IgD-negative memory B cell (primary cell): Measurements from ENCODE around the gene CNNM1. TPM values are rescaled to one million over a fixed set of nuclear protein-coding genes. Genes with fewer than 3 reads are reported as not detected.

ENCODE experiments used
- H3K27ac Mint-ChIP-seq, 3 donors: one replicate each; pipeline ENCODE4 v1.8.0; 2020 to 2022; ENCODE audit warnings: mild to moderate bottlenecking in 3 of 3, mixed read lengths in 3 of 3, moderate library complexity in 1 of 3
- H3K27me3 Mint-ChIP-seq: one replicate; pipeline ENCODE4 v1.8.0; 2021; ENCODE audit warnings: mixed read lengths
- H3K36me3 Mint-ChIP-seq: one replicate; pipeline ENCODE4 v1.8.0; 2020; ENCODE audit warnings: mild to moderate bottlenecking, mixed read lengths
- H3K4me1 Mint-ChIP-seq, 3 donors: one replicate each; pipeline ENCODE4 v1.8.0; 2020 to 2022; ENCODE audit warnings: mixed read lengths in 3 of 3, mild to moderate bottlenecking in 1 of 3
- H3K4me3 Mint-ChIP-seq, 4 donors: one replicate each; pipeline ENCODE4 v1.8.0; 2020 to 2022; ENCODE audit warnings: mild to moderate bottlenecking in 4 of 4, mixed read lengths in 4 of 4, moderate library complexity in 3 of 4
- H3K9me3 Mint-ChIP-seq, 3 donors: one replicate each; pipeline ENCODE4 v1.8.0; 2020 to 2021; ENCODE audit warnings: mixed read lengths in 3 of 3, mild to moderate bottlenecking in 1 of 3
- polyA plus RNA-seq: library from polyadenylated mRNA; unstranded; fragments of 300-500 nt; fragmentation: Illumina TruSeq; gene quantifications from one replicate; pipeline ENCODE4 v1.2.3, GENCODE V29; 2021

Gene CNNM1
- polyA plus RNA-seq, 1 donor from 2014 or later: not detected

- Mint-ChIP-seq H3K4me1 (peaks cover 13 to 26% (median 21%) of the 10 kb centered on the region in 3 donors), H3K4me3 (peak overlapping the region; percentile 83 to 99 (median 96)), H3K27ac (peak overlapping the region; percentile 25 to 97 (median 90)), H3K36me3 (peaks cover 1% of the 10 kb centered on the region), H3K27me3 (no peaks in the 10 kb centered on the region), H3K9me3 (no peaks in the 10 kb centered on the region)
Observed at GRCh38 chr10:99430116-99430450, 100.9 kb downstream of the CNNM1 start.

- Mint-ChIP-seq H3K36me3 (peaks cover 1% of the 10 kb centered on the region), H3K27ac (peak within 1 kb of the TSS; percentile 25 to 97 (median 90)), H3K4me1 (peaks cover 13 to 25% (median 21%) of the 10 kb centered on the region in 3 donors), H3K27me3 (no peaks in the 10 kb centered on the region), H3K4me3 (peak within 1 kb of the TSS; percentile 83 to 99 (median 96)), H3K9me3 (no peaks in the 10 kb centered on the region)
Observed at GRCh38 chr10:99430451-99431189, 101.5 kb downstream of the CNNM1 start, which contains the start of gene GOT1. Gene GOT1 (minus strand): TSS chr10:99430624. CDS start chr10:99430565, 59 bp downstream.

- Mint-ChIP-seq H3K4me3 (peak overlapping the region; percentile 83 to 99 (median 96)), H3K36me3 (no peaks in the 10 kb centered on the region), H3K4me1 (peaks cover 13 to 27% (median 24%) of the 10 kb centered on the region in 3 donors)
Observed at GRCh38 chr10:99431190-99431760, 102.1 kb downstream of the CNNM1 start.

GRCh38 chr10:99432047-99432446 is 102.9 kb downstream of the CNNM1 start:
- Mint-ChIP-seq H3K27ac (peak overlapping the region in 1 of 3 donors; percentile 71), H3K9me3 (no peaks in the 10 kb centered on the region), H3K27me3 (no peaks in the 10 kb centered on the region), H3K36me3 (no peaks in the 10 kb centered on the region), H3K4me1 (peaks cover 13 to 25% (median 24%) of the 10 kb centered on the region in 3 donors), H3K4me3 (peak overlapping the region; percentile 74 to 99 (median 87))

More at GRCh38 chr10:99431190-99431760, 102.1 kb downstream of the CNNM1 start:
- Mint-ChIP-seq H3K27ac (peak overlapping the region; percentile 25 to 97 (median 90)), H3K9me3 (no peaks in the 10 kb centered on the region), H3K27me3 (no peaks in the 10 kb centered on the region)

- H3K36me3 Mint-ChIP-seq: no peaks in the 10 kb centered on the region
- no peaks in the 10 kb centered on the region for H3K27me3 Mint-ChIP-seq
- no peak overlapping the region for H3K27ac Mint-ChIP-seq
- H3K9me3 Mint-ChIP-seq: no peaks in the 10 kb centered on the region
- peak overlapping the region in 1 of 4 donors; percentile 51 for H3K4me3 Mint-ChIP-seq
- H3K4me1 Mint-ChIP-seq: peaks cover 10 to 25% (median 24%) of the 10 kb centered on the region in 3 donors
Observed at GRCh38 chr10:99432881-99433280, 103.7 kb downstream of the CNNM1 start.

DNA sequence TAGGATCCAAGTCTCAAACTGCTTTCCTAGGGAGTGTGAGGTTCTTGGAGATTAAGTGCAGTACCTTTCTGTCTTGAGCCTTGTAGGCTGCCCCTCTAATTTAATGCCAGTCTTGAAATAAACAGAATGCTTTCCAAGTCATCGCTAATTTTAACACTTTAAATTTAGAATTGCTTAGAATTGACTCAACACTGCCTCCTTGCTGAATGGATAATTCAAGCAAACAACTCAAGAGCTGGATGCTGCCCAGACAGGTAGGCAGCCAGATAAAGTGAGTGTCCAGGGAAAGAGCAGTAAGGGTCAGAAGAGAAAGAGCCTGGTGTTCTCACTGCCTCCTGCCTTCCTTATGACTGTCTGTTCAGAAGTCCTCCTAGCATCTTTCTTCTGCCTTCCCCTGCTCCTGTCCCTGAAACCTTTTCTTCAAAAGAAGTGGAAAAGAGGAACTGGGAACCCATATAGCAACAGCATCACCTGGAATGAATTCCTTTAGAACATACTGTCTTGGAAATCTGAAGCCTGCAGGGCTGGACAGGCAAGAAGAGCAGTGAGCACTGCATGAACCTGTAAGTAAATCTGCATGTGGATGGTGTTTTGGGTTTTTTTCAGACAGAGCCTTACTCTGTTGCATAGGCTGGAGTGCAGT is 104.3 kb downstream of the CNNM1 start:
- H3K4me1 Mint-ChIP-seq: peaks cover 10 to 25% (median 24%) of the 10 kb centered on the region in 3 donors
- H3K36me3 Mint-ChIP-seq: no peaks in the 10 kb centered on the region
- H3K4me3 Mint-ChIP-seq: peak overlapping the region in 1 of 4 donors; percentile 51
- peak overlapping the region in 1 of 3 donors; percentile 4 for H3K27ac Mint-ChIP-seq
- no peaks in the 10 kb centered on the region for H3K27me3 Mint-ChIP-seq
- H3K9me3 Mint-ChIP-seq: no peaks in the 10 kb centered on the region

GRCh38 chr10:99435986-99436638 is 107.0 kb downstream of the CNNM1 start:
- peaks cover 7 to 17% (median 15%) of the 10 kb centered on the region in 3 donors for H3K4me1 Mint-ChIP-seq
- no peaks in the 10 kb centered on the region for H3K27me3 Mint-ChIP-seq
- no peaks in the 10 kb centered on the region for H3K9me3 Mint-ChIP-seq
- H3K36me3 Mint-ChIP-seq: no peaks in the 10 kb centered on the region
- peak overlapping the region in 1 of 4 donors; percentile 55 for H3K4me3 Mint-ChIP-seq
- H3K27ac Mint-ChIP-seq: peak overlapping the region in 1 of 3 donors; percentile 64

DNA sequence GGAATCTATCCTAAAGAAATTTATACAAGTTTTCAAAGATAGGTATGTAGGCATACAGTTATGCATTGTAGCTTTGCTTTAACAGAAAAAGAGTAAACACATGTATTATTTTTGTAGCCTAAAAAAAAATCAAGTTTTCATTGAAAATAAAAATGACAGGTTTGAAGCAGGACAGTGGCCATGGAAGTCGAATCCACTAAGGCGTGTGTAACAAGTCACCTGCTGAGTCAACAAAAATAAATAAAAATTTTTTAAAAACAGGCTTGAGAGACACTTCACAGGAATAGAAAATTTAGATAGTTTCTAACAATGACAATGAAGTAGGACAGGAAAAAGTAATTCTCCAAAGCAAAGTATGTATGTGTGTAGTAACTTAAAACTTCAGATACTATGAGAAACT is 109.7 kb downstream of the CNNM1 start:
- Mint-ChIP-seq H3K27ac (no peak overlapping the region), H3K4me3 (no peak overlapping the region), H3K9me3 (no peaks in the 10 kb centered on the region), H3K4me1 (peaks cover 0 to 7% (median 5%) of the 10 kb centered on the region in 3 donors), H3K36me3 (no peaks in the 10 kb centered on the region), H3K27me3 (peaks cover 2% of the 10 kb centered on the region)

- Mint-ChIP-seq H3K27ac (no peak overlapping the region), H3K27me3 (peaks cover 6% of the 10 kb centered on the region), H3K9me3 (no peaks in the 10 kb centered on the region)
Observed at GRCh38 chr10:99442394-99442793, 113.2 kb downstream of the CNNM1 start.

DNA sequence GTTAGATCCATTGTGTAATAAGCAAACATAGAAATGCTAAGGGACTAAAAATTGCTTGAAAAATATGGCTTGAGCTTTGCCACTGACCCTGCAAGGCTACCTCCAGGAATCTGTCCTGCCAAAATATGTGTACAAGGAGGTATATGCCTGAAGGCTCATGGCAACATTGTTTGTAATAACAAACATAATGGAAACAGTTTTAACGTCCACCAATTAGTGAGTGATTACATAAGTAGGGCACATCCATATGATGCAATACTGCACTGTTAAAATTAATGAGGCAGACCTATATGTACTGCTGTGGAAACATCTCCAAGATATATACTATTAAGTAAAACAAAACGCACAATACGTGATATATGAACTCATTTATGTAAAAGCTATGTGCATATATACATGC is 114.3 kb downstream of the CNNM1 start:
- Mint-ChIP-seq H3K4me1 (no peaks in the 10 kb centered on the region), H3K27ac (no peak overlapping the region), H3K4me3 (no peak overlapping the region), H3K9me3 (no peaks in the 10 kb centered on the region), H3K36me3 (no peaks in the 10 kb centered on the region), H3K27me3 (peaks cover 7% of the 10 kb centered on the region)

More at GRCh38 chr10:99442394-99442793, 113.2 kb downstream of the CNNM1 start:
- Mint-ChIP-seq H3K36me3 (no peaks in the 10 kb centered on the region), H3K4me1 (no peaks in the 10 kb centered on the region), H3K4me3 (no peak overlapping the region)

Other genes with a start within 250 kb of the CNNM1 start
- gene HPSE2, start 93.5 kb upstream of the CNNM1 start, polyA plus RNA-seq: not detected
- gene GOT1, start 101.3 kb downstream of the CNNM1 start, polyA plus RNA-seq: 24.0 TPM
- not detected for gene NKX2-3, start 203.6 kb downstream of the CNNM1 start, polyA plus RNA-seq